ENCODE measurements around the gene SEZ6.
A peak's percentile ranks its signal among the peaks of the same experiment; 100 is the strongest.

SEZ6 gene, protein sequence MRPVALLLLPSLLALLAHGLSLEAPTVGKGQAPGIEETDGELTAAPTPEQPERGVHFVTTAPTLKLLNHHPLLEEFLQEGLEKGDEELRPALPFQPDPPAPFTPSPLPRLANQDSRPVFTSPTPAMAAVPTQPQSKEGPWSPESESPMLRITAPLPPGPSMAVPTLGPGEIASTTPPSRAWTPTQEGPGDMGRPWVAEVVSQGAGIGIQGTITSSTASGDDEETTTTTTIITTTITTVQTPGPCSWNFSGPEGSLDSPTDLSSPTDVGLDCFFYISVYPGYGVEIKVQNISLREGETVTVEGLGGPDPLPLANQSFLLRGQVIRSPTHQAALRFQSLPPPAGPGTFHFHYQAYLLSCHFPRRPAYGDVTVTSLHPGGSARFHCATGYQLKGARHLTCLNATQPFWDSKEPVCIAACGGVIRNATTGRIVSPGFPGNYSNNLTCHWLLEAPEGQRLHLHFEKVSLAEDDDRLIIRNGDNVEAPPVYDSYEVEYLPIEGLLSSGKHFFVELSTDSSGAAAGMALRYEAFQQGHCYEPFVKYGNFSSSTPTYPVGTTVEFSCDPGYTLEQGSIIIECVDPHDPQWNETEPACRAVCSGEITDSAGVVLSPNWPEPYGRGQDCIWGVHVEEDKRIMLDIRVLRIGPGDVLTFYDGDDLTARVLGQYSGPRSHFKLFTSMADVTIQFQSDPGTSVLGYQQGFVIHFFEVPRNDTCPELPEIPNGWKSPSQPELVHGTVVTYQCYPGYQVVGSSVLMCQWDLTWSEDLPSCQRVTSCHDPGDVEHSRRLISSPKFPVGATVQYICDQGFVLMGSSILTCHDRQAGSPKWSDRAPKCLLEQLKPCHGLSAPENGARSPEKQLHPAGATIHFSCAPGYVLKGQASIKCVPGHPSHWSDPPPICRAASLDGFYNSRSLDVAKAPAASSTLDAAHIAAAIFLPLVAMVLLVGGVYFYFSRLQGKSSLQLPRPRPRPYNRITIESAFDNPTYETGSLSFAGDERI

DNA sequence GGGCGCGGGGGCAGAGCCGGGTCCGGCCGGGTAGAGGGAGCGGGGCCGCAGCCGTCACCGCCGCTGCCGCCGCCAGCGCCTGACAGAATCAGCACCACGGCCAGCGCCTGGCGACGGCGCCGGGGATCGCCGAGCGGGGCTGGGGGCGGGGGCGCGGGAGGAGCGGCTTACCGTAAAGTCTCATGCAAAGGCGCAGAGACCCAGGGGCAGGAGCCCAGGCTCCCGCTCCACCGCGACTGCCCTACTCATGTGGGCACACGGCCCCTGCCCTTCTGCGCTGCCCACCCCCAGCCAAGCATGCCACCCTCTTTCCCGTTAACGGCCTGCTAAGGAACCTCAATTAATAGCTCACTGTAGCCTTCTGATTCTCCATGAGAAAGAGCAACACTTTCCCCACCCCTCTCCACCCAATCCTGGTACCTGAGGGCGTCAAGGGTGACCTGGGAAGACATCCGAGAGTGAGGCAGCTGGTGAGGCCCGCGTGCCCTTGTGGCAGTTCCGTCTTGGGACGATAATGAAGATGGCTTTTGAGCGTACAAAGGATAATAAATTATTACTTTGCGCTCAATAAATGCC, at the start of gene SEZ6:
Gene SEZ6, minus strand, starts transcription at position 98 of the 576 bp plus-strand sequence. CDS start 164 bp downstream, outside the sequence.
- DNase-seq (ENCODE audit: low spot score): peak; percentile 54

DNA sequence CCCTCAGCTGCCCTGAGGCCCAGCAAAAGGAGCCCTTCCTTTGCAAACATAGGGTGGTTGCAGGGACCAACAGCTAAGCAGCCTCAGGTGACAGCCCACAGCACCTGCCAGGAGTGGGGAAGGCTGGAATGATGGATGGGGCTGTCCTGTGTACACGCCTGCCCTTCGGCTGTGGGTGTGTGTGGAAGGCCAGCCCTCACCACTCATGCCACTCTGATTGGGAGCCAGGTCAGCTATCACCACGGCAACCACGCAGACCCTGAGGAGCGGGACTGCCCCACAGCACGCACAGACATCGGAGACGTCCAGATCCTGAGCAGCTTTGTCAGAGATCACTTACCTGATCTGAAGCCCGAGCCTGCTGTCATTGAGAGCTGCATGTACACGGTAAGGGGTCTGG, 49.0 kb upstream of the SEZ6 start:
- no peak for DNase-seq (ENCODE audit: low spot score)

DNA sequence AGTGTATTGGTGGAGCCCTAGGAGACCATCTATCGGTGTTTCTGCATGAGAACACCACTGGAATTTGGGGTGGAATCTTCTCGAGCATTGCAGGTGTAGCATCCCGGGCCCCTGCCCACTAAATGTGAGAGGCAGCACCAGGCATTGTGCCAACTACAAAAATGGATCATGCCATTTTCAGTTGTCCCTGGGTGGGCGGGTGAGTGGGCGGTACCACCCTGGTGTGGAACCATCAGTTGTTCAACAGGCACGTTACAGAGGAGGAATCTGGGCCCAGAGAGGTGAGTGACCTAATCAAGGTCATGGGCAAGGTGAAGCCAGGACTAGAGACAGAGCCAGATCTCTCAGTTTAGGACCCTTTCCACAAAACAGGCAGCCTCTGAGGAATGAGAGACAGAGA, 45.9 kb upstream of the SEZ6 start:
- DNase-seq (ENCODE audit: low spot score): peak; percentile 22

DNA sequence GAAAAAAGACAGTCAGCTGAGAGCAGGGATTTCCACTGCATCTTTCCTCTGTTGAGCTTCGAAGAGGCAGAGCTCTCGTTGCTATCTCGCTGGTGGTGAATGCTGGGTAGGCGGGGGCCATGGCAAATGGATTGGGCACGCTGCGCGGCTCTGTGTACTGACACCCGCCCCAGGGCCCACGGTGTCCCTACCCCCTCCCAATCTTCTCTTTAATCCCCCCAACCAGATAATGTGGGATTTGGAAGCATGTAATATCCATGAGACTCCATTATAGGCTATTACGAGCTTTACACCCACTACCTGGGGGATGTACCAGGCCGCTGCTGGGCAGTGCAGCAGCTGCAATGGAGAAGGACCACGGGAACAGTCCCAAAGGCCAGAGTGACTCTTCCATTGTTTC, 45.4 kb upstream of the SEZ6 start:
- DNase-seq (ENCODE audit: low spot score): no peak

DNA sequence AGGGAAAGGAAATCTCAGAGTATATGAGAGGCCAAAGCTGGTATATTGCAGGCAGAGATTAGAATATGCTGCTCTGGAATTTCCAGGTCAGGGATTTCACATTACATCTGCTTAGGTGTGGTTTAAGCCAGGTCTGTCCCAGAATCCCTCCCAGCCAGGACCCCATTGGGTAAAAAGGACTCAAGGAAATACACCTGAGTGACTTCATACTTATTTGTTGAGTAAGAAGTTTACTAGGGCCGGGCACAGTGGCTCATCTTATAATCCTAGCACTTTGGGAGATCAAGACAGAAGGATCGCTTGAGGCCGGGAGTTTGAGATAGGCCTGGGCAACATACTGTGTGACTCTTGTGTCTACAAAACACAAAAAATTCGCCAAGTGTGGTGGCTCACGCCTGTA, 44.3 kb upstream of the SEZ6 start:
- DNase-seq (ENCODE audit: low spot score): peak; percentile 62

DNA sequence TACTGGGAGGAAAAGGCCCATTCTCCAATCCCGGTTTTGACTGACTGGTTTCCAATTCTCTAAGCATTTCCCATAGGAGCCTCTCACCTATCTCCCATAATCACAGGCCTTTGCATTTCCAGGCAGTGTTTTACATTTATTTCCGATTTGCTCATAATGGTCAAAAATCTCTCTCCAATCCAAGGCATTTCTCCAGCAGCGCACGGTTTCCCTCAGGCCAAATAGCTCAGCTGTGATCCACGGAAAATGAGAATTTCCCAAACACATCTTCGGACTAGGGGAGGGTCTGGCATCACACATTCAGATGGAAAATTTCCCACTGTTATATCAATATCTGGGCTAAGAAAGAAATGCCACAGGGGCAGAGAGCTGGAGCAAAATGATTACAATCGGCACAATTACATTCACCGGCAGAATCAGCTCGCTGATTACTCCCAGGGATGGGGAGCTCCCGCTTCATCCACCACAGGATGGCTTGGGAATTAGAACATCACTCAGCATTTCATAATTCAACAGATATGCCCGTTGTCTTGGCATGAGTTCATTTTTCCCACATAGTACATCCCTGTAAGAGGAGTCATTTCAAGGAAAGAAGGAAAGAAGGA, 43.8 kb upstream of the SEZ6 start:
- no peak for DNase-seq (ENCODE audit: low spot score)

DNA sequence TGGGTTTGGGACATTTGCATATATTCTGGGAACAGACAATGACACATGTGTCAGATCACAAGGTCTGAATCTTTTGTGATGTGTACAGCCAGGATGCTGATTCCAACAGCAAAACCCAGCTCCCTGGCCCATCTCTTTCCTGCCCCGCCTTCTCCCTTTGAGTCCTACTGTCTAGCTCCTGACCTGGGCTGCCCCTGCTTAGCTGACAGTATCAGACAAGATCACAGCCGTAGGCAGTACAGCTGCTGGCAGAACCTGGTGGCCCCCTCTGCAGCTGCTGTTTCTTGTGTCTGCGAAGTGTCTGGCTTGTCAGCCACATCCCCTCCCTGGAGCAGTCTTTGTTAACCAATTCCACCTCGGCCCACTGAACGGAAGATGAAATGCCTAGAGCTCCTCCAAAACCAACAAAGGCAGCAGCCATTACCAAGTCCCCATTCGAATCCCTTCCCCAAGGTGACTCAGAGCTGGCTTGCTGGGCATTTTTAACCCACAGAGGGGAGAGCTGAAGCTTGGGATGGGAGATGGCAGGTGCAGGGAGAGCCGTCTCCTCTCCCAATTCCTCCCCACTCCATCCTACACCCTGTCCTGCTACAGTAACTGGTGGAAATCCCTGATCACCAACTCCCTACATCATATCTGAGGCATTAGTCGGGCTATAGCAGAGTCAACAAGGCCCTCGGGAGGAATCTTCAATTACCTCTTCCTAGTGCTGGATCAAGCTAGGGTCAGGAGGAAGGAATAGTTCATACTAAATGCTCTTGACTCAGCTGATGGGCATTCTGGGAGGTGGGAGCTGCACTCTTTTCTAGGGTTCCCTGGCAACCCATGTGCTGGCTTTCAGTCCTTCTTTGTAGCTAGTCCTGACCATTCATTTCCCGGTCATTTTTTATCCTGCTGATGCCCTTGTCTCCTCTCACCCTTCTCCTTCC, 42.9 kb upstream of the SEZ6 start:
- peak; percentile 59 for DNase-seq (ENCODE audit: low spot score)

DNA sequence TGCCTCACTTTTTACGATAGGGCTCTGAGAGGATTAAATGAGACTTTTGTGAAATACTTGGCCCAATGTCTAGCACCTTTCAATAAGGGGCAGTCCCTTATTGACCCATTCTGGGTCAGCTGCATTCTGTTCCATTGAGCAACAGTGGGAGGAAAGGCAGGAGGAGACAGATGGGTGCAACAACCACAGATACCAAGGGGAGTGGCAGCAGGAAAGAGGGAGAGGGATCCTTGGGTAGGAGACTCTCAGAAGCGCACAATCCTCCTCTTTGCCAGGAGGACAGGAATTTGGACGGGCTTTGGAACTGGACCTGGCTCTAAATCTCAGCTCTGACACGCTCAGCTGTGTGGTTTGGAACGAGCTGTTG, 40.6 kb upstream of the SEZ6 start:
- no peak for DNase-seq (ENCODE audit: low spot score)

DNA sequence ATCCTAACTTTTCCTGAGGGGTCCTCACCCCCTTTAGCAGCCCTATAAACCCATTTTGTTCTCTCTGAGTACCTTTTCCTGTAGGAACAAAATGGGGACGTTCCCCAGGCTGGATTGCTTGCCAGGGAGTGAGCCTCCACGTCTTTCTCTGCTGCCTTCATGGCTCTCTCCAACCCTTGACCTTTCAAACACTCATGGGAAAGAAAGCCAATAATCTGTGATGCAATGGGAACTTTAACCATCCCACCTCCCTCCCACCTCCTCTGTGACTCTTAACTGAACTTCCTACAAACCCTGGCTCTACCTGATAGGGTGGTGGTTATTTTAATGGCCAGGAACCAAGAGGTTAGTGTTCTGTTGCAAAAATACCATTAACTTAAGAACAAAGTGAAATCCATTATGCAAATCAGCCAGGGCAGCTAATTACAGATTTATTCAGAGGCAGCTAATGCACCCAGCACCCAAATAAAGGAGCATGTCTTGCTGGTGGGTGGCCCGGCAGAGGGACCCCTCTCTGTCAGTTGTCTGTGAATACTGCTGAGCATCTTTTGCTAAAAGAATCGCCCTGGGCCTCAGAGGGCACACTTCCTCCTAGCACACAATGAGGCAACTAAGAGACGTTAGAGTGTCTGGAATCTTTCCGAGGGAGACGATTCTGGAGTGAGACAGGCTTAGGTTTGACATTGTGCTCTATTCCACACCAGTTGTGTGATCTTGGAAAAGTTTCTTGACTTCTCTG, 40.1 kb upstream of the SEZ6 start:
- DNase-seq (ENCODE audit: low spot score): no peak

DNA sequence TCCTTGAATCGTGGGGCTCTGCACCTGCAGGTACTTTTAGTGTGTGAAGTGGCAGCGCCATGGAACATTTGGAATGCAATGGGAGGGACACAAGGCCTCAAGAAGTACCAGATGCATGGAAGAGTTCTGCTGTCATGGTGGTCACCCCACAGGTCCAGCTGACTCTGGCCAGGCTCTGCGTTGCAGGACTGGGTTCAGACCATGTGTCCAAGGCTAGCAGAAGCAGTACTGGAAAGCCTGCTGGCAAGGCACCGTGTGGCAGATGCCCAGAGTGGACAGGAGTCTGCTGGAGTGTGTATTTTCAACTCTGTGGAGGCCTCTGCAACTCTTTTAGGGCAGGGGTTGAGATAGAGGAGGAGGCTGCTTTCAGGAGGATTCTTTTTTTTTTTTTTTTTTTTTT, 39.2 kb upstream of the SEZ6 start:
- DNase-seq (ENCODE audit: low spot score): no peak

DNA sequence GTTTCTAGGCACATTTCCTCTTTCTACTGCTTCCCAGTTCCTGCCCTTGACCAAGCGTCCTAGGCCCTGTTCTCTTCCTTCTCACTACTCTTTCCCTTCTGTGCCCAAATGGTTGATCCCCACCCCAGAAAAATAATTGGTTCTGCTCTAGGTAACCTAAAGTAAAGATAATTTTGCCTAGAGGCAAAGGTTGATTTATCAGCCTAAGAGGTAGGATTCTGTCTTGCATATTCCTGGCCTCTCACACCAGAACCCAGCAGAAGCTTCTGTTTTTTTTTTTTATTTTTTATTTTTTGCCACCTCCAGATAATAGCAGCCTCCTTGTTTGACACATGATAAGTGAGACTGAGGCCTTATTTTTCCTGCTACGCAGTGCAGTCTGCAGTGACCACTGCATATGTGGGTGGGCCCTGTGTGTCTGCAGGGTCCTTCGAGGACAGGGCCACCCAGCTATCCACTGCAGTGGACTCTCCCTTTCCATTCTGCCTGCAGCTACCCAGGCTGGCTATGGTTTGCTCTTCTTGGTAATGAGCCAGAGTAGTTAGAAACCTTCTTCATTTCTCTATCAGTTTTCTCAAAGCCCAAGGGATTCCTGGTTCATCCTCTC, 37.8 kb upstream of the SEZ6 start:
- DNase-seq (ENCODE audit: low spot score): no peak

DNA sequence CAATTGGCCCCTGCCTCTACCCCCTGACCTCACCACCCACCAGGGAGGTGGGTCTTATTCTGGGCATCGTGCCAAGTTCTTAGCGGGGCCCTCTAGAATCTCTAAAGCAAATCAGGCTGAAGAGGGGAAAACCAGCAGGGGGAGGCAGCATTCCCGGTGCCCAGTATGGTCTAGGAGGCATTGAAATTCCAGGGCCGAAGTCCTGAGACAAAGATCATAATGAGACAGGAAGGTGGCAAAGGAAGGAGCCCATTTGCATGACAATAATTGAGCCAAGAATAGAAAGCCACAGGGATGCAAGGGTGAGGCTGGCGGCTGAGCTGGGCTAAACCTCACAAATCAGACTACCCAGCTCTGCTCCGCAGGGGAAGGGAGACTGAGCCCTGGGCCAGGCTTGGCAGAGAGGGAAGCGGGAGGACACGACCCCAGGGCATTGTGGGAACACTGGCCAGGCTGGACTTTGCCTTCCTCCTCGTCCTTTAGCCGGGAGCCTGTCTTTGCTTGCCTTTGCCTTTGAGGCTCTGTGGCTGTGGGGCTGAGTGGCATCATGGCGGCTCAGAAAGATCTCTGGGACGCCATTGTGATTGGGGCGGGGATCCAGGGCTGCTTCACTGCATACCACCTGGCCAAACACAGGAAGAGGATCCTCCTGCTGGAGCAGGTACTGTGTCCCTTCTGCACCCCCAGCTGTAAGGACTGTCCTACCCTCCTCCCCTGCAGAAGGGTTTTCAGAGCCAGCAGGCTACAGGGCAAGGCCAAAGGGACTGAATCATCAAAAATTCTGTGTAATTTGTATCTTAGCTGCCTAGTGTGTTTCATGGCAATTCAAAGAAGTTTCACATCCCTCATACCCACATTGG, 37.1 kb upstream of the SEZ6 start, which contains the start of gene PIPOX:
Gene PIPOX, plus strand, starts transcription at position 463 of the 860 bp plus-strand sequence. Its CDS starts 85 bp downstream, at position 548.
- peak; percentile 59 for DNase-seq (ENCODE audit: low spot score)

DNA sequence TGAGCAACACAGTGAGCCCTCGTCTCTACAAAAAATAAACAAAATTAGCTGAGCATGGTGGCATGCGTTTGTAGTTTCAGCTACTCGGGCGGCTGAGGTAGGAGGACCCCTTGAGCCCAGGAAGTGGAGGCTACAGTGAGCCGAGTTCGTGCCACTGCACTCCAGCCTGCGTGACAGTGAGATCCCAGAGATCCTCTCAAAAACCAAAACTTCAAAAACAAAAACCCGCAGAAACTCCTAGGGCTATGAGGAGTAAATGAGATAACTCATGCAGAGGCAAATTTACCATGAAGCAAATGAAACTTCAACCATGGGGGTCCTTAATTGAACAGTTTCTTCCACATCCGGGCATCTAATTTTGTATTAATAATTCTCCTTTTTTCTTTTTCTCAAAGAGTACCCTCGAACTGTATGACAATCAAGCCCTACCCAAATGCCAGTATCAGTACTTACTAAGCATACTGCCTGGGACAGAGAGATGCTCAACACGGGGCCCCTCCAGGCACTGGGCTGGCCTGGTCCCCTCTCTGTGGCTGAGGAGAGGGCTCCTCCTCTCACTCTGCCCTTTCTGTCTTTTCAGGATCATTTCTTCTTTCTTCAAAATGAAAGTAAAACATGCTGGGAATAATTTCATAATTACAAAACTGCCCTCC, 36.3 kb upstream of the SEZ6 start:
- DNase-seq (ENCODE audit: low spot score): no peak

DNA sequence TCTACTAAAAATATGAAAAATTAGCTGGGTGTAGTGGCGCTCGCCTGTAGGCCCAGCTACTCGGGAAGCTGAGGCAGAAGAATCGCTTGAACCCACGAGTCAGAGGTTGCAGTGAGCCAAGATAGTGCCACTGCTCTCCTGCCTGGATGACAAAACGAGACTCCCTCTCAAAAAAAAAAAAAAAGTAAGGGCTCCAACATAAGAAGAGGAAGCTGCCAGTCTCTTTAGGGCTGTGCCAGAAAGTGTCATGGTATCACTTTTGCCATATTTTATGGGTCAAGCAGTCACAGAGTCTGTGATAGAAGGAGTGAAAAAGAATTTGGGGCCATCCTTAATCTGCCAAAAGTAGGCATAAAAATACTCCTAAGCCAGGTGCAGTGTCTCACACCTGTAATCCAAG, 35.7 kb upstream of the SEZ6 start:
- no peak for DNase-seq (ENCODE audit: low spot score)

DNA sequence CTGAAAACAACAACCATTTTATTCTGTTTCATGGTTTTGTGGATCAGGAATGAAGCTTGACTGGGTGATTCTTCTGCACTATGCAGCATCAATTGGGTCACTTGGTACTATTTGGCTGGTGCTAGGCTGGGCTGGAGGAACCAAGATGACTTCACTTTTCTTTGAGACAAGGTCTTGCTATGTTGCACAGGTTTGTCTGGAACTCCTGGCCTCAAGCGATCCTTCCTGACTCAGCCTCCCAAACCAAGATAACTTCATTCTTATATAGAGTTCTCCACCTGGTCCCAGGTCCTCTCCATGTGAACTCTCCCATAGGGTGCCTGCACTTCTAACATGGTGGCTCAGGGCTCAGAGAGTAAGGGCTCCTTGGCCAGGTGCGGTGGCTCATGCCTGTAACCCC, 35.3 kb upstream of the SEZ6 start:
- DNase-seq (ENCODE audit: low spot score): no peak

DNA sequence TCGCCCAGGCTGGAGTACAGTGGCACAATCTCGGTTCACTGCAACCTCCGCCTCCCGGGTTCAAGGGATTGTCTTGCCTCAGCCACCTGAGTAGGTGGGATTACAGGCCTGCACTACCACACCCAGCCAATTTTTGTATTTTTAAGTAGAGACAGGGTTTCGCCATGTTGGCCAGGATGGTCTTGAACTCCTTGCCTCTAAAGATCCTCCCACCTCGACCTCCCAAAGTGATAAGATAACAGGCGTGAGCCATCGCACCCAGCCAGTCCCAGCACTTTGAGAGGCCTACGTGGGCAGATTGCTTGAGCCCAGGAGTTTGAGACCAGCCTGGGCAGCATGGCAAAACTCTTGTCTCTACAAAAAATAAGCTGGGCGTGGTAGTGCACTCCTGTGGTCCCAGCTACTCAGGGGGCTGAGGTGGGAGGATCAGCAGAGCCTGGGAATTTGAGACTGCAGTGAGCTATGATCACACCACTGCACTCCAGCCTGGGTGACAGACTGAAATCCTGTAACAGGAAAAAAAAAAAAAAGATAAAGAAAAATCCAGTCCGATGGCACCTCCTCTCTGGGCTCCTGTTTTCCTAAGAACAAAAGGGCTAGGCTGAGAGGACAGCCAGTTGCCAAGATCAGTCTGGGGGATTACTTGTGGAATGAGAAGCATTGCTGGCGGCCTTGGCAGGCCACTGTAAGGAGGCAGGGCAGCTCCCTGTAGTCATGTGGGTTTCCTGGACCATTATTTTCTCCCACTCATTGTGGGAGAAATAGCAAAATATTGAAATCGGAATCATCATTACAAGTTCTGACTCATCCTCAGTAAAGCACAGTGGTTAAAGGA, 34.1 kb upstream of the SEZ6 start:
- DNase-seq (ENCODE audit: low spot score): peak; percentile 50

DNA sequence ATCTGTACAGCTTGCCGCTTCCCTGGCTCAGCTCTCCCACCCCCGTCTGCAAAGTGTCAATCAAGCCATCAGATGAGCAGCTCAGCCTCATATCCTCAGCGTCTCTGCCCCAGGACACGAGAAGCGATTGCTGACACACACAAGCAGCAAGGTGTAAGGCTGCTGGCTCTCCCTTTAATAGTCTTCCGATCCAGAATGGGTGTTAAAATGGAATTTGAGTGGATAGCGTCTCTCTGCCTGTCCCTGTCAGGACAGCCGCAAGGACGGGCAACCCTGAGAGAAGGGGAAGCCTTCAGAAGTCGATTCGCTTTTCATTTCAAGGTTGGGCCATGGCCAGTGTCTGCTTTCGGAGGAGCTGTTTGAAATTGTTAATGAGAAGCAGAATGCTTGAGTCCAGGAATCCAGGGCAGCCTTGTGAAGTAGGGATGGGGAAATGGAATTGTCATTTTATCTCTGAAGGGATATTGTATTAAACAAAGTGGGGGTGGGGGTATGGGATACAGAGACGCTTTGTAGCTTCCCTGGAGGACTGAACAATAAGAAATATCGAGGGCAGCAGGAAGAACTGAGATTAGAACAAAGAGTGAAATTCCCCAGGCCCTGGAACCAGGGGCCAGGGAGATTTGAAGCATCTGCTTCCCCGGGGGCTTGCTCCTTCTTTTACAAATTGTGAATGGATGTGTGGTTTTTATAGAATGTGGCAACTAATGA, 32.4 kb upstream of the SEZ6 start:
- DNase-seq (ENCODE audit: low spot score): no peak

All from kidney tubule cell (primary cell).